ENCODE data around the gene PLA2G2F. TPM values are rescaled to one million over a fixed set of nuclear protein-coding genes. Genes with fewer than 3 reads are reported as not detected.

The PLA2G2F gene
- total and polyA plus RNA-seq, 2 experiments from 2014 or later = not detected

DNA sequence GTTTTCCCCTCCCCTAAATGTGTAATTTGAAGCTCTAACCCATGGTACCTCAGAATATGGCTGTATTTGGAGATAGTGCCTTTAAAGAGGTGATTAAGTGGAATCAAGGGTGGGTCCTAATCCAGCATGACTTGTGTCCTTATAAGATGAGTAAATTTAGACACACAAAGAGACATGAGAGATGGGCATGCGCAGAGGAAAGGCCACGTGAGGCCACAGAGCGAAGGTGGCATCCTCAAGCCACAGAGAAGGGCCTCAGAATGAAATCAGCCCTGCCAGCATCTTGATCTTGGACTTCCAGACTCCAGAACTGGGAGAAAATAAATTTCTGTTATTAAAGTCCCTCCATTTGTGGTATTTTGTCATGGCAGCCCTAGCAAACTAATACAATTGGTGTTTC lies 2.9 kb upstream of the PLA2G2F start:
- H3F3A ChIP-seq (replicated peaks; ENCODE audit: low read depth) = no peaks in the 10 kb centered on the region
- peaks cover 12% of the 10 kb centered on the region for H3K9me3 Mint-ChIP-seq

More for the DNA sequence above, 2.9 kb upstream of the PLA2G2F start:
- no peaks in the 10 kb centered on the region for H3K4me1 Mint-ChIP-seq
- H3K79me2 ChIP-seq (replicated peaks; ENCODE audit: insufficient read depth) = no peaks in the 10 kb centered on the region
- DNase-seq (ENCODE audit: low spot score) (no peak), ATAC-seq (no peak)
- no peak overlapping the region for H3K27ac Mint-ChIP-seq
- no peaks in the 10 kb centered on the region for H3K27me3 ChIP-seq (ENCODE audit: insufficient read depth)
- no peak overlapping the region for H2AFZ ChIP-seq
- no peak overlapping the region for H3K4me3 Mint-ChIP-seq
- no peaks in the 10 kb centered on the region for H3K36me3 ChIP-seq (ENCODE audit: insufficient read depth)
- H3K4me1 ChIP-seq (ENCODE audit: insufficient read depth) = no peaks in the 10 kb centered on the region
- no peak overlapping the region for H3K4me3 ChIP-seq
- H3K9me2 ChIP-seq (ENCODE audit: insufficient read depth) = no peaks in the 10 kb centered on the region
- no peaks in the 10 kb centered on the region for H3K27me3 Mint-ChIP-seq (ENCODE audit: insufficient read depth, low read depth, poor library complexity)
- H4K20me1 ChIP-seq (replicated peaks; ENCODE audit: insufficient read depth) = no peaks in the 10 kb centered on the region
- H3K4me2 ChIP-seq = no peak overlapping the region
- TF ChIP-seq EZH2phosphoT487 (IDR thresholded peaks at IDR 0.05; ENCODE audit: unreplicated experiment) (no peak), NANOG (IDR thresholded peaks at IDR 0.05; ENCODE audit: borderline replicate concordance) (no peak), STAT1 (IDR thresholded peaks at IDR 0.05; ENCODE audit: unreplicated experiment) (no peak), EZH2 (IDR thresholded peaks at IDR 0.05; ENCODE audit: low read depth, unreplicated experiment) (no peak), POLR2AphosphoS5 (IDR thresholded peaks at IDR 0.05; ENCODE audit: low read depth) (no peak), ZNF331 (CRISPR knock-in tag; IDR thresholded peaks at IDR 0.05; ENCODE audit: low read depth) (no peak), JUNB (IDR thresholded peaks at IDR 0.05; ENCODE audit: unreplicated experiment) (no peak), CREB1 (CRISPR knock-in tag; IDR thresholded peaks at IDR 0.05; ENCODE audit: low read depth) (no peak), REST (IDR thresholded peaks at IDR 0.05; ENCODE audit: unreplicated experiment) (no peak), ZNF114 (CRISPR knock-in tag; IDR thresholded peaks at IDR 0.05) (no peak)
- TF ChIP-seq, protein P1, sequence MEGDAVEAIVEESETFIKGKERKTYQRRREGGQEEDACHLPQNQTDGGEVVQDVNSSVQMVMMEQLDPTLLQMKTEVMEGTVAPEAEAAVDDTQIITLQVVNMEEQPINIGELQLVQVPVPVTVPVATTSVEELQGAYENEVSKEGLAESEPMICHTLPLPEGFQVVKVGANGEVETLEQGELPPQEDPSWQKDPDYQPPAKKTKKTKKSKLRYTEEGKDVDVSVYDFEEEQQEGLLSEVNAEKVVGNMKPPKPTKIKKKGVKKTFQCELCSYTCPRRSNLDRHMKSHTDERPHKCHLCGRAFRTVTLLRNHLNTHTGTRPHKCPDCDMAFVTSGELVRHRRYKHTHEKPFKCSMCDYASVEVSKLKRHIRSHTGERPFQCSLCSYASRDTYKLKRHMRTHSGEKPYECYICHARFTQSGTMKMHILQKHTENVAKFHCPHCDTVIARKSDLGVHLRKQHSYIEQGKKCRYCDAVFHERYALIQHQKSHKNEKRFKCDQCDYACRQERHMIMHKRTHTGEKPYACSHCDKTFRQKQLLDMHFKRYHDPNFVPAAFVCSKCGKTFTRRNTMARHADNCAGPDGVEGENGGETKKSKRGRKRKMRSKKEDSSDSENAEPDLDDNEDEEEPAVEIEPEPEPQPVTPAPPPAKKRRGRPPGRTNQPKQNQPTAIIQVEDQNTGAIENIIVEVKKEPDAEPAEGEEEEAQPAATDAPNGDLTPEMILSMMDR (conservative IDR thresholded peaks at IDR 0.05; ENCODE audit: low read depth in 2 of 2) = no peak
- TF ChIP-seq, protein P2, sequence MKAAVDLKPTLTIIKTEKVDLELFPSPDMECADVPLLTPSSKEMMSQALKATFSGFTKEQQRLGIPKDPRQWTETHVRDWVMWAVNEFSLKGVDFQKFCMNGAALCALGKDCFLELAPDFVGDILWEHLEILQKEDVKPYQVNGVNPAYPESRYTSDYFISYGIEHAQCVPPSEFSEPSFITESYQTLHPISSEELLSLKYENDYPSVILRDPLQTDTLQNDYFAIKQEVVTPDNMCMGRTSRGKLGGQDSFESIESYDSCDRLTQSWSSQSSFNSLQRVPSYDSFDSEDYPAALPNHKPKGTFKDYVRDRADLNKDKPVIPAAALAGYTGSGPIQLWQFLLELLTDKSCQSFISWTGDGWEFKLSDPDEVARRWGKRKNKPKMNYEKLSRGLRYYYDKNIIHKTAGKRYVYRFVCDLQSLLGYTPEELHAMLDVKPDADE (IDR thresholded peaks at IDR 0.05) = no peak
- TF ChIP-seq, protein P3, sequence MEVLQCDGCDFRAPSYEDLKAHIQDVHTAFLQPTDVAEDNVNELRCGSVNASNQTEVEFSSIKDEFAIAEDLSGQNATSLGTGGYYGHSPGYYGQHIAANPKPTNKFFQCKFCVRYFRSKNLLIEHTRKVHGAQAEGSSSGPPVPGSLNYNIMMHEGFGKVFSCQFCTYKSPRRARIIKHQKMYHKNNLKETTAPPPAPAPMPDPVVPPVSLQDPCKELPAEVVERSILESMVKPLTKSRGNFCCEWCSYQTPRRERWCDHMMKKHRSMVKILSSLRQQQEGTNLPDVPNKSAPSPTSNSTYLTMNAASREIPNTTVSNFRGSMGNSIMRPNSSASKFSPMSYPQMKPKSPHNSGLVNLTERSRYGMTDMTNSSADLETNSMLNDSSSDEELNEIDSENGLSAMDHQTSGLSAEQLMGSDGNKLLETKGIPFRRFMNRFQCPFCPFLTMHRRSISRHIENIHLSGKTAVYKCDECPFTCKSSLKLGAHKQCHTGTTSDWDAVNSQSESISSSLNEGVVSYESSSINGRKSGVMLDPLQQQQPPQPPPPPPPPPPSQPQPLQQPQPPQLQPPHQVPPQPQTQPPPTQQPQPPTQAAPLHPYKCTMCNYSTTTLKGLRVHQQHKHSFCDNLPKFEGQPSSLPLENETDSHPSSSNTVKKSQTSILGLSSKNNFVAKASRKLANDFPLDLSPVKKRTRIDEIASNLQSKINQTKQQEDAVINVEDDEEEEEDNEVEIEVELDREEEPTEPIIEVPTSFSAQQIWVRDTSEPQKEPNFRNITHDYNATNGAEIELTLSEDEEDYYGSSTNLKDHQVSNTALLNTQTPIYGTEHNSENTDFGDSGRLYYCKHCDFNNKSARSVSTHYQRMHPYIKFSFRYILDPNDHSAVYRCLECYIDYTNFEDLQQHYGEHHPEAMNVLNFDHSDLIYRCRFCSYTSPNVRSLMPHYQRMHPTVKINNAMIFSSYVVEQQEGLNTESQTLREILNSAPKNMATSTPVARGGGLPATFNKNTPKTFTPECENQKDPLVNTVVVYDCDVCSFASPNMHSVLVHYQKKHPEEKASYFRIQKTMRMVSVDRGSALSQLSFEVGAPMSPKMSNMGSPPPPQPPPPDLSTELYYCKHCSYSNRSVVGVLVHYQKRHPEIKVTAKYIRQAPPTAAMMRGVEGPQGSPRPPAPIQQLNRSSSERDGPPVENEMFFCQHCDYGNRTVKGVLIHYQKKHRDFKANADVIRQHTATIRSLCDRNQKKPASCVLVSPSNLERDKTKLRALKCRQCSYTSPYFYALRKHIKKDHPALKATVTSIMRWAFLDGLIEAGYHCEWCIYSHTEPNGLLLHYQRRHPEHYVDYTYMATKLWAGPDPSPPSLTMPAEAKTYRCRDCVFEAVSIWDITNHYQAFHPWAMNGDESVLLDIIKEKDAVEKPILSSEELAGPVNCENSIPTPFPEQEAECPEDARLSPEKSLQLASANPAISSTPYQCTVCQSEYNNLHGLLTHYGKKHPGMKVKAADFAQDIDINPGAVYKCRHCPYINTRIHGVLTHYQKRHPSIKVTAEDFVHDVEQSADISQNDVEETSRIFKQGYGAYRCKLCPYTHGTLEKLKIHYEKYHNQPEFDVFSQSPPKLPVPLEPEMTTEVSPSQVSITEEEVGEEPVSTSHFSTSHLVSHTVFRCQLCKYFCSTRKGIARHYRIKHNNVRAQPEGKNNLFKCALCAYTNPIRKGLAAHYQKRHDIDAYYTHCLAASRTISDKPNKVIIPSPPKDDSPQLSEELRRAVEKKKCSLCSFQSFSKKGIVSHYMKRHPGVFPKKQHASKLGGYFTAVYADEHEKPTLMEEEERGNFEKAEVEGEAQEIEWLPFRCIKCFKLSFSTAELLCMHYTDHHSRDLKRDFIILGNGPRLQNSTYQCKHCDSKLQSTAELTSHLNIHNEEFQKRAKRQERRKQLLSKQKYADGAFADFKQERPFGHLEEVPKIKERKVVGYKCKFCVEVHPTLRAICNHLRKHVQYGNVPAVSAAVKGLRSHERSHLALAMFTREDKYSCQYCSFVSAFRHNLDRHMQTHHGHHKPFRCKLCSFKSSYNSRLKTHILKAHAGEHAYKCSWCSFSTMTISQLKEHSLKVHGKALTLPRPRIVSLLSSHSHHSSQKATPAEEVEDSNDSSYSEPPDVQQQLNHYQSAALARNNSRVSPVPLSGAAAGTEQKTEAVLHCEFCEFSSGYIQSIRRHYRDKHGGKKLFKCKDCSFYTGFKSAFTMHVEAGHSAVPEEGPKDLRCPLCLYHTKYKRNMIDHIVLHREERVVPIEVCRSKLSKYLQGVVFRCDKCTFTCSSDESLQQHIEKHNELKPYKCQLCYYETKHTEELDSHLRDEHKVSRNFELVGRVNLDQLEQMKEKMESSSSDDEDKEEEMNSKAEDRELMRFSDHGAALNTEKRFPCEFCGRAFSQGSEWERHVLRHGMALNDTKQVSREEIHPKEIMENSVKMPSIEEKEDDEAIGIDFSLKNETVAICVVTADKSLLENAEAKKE (CRISPR knock-in tag; IDR thresholded peaks at IDR 0.05) = no peak
- H3K36me3 Mint-ChIP-seq (ENCODE audit: low read depth) = peaks cover 4% of the 10 kb centered on the region; the same call in 1 of the 3 replicates
- no peak overlapping the region for H3K27ac ChIP-seq (ENCODE audit: low read depth)
